CD4-positive, CD25-positive, alpha-beta regulatory T cell (primary cell): Measurements from ENCODE around the gene RREB1. TPM values are rescaled to one million over a fixed set of nuclear protein-coding genes. Genes with fewer than 3 reads are reported as not detected.

ENCODE experiments used
- ATAC-seq, 2 donors: fragments of 150-1000 bp; cut with Tn5 transposase; one replicate each; pipeline ENCODE4 v1.10.0; 2021; ENCODE audit warnings: low read depth in 2 of 2, moderate number of reproducible peaks in 2 of 2, moderate library complexity in 1 of 2
- DNase-seq, 3 donors: peaks; one replicate each; pipeline versions ENCODE4 v3.0.0 to v3.0.0-alpha.2; 2012 to 2022; ENCODE audit warnings: mixed read lengths in 1 of 3
- H3K27ac ChIP-seq: one replicate; pipeline ENCODE4 v1.7.0; 2013; ENCODE audit warnings: mild to moderate bottlenecking, low read length; ENCODE audit not compliant: insufficient read depth, poor library complexity, severe bottlenecking
- H3K27me3 ChIP-seq: one replicate; pipeline ENCODE4 v1.7.0; 2013; ENCODE audit warnings: low read length; ENCODE audit not compliant: control insufficient read depth, insufficient read depth
- H3K36me3 ChIP-seq: one replicate; pipeline ENCODE4 v1.7.0; 2013; ENCODE audit warnings: mild to moderate bottlenecking, low read length, moderate library complexity; ENCODE audit not compliant: control insufficient read depth, insufficient read depth
- H3K4me1 ChIP-seq: 2 replicates; pipeline ENCODE4 v1.7.0; 2013; ENCODE audit warnings: mild to moderate bottlenecking, low read length; ENCODE audit not compliant: insufficient read depth, control insufficient read depth, poor library complexity, severe bottlenecking
- H3K4me3 ChIP-seq: one replicate; pipeline ENCODE4 v1.7.0; 2013; ENCODE audit warnings: low read depth, mild to moderate bottlenecking, low read length, moderate library complexity
- H3K9me3 ChIP-seq, 2 experiments: 1 replicate in 1 of 2; 2 replicates in 1 of 2; pipeline ENCODE4 v1.7.0; 2013; ENCODE audit warnings: low read length in 2 of 2, mild to moderate bottlenecking in 1 of 2, moderate library complexity in 1 of 2; ENCODE audit not compliant: control insufficient read depth in 2 of 2
- H3K27ac Mint-ChIP-seq, 3 donors: one replicate each; pipeline ENCODE4 v1.8.0; 2020 to 2022; ENCODE audit warnings: mild to moderate bottlenecking in 3 of 3, mixed read lengths in 3 of 3, moderate library complexity in 2 of 3
- H3K27me3 Mint-ChIP-seq: one replicate; pipeline ENCODE4 v1.8.0; 2022; ENCODE audit warnings: mild to moderate bottlenecking, mixed read lengths
- H3K36me3 Mint-ChIP-seq: one replicate; pipeline ENCODE4 v1.8.0; 2020; ENCODE audit warnings: mixed read lengths
- H3K4me1 Mint-ChIP-seq, 4 donors: one replicate each; pipeline ENCODE4 v1.8.0; 2020 to 2022; ENCODE audit warnings: mixed read lengths in 4 of 4, mild to moderate bottlenecking in 1 of 4
- H3K4me3 Mint-ChIP-seq, 4 donors: one replicate each; pipeline ENCODE4 v1.8.0; 2020 to 2022; ENCODE audit warnings: mild to moderate bottlenecking in 4 of 4, mixed read lengths in 4 of 4, moderate library complexity in 3 of 4
- H3K9me3 Mint-ChIP-seq, 7 donors: one replicate each; pipeline ENCODE4 v1.8.0; 2020 to 2022; ENCODE audit warnings: mixed read lengths in 7 of 7, mild to moderate bottlenecking in 3 of 7, moderate library complexity in 2 of 7
- polyA plus RNA-seq, 4 donors: library from polyadenylated mRNA; unstranded; fragments of 300-500 nt; fragmentation: Illumina TruSeq; gene quantifications; one replicate each; pipeline ENCODE4 v1.2.3, GENCODE V29; 2021
- total RNA-seq: library from RNA; stranded (reverse); gene quantifications from one replicate; pipeline ENCODE4 v1.2.3, GENCODE V29; 2022

Gene RREB1
- total and polyA plus RNA-seq, 5 donors from 2014 or later = 1.2 to 45.2 (median 2.3) TPM

- H3K36me3 ChIP-seq = peaks cover 39% of the 10 kb centered on the region
- H3K27me3 Mint-ChIP-seq = no peaks in the 10 kb centered on the region
- H3K4me3 ChIP-seq = no peak overlapping the region
- peaks cover 4% of the 10 kb centered on the region for H3K4me1 ChIP-seq
- H3K27ac ChIP-seq = no peak overlapping the region
- H3K9me3 Mint-ChIP-seq = no peaks in the 10 kb centered on the region
- peaks cover 6 to 20% (median 12%) of the 10 kb centered on the region in 4 donors for H3K4me1 Mint-ChIP-seq
- H3K36me3 Mint-ChIP-seq = peaks cover 27% of the 10 kb centered on the region
- DNase-seq (peak; percentile 31 to 73 (median 50)), ATAC-seq (peak in 1 of 2 donors; percentile 58)
- H3K9me3 ChIP-seq = no peaks in the 10 kb centered on the region
- no peaks in the 10 kb centered on the region for H3K27me3 ChIP-seq
- H3K4me3 Mint-ChIP-seq = no peak overlapping the region
- H3K27ac Mint-ChIP-seq = peak overlapping the region in 1 of 3 donors; percentile 55
Observed at GRCh38 chr6:7238900-7239589, 131.3 kb downstream of the RREB1 start.

GRCh38 chr6:7239590-7239948 is 131.8 kb downstream of the RREB1 start:
- H3K4me3 ChIP-seq = no peak overlapping the region
- no peaks in the 10 kb centered on the region for H3K27me3 ChIP-seq
- no peak overlapping the region for H3K4me3 Mint-ChIP-seq
- peaks cover 6 to 18% (median 12%) of the 10 kb centered on the region in 4 donors for H3K4me1 Mint-ChIP-seq
- peaks cover 23% of the 10 kb centered on the region for H3K36me3 Mint-ChIP-seq
- ATAC-seq = no peak
- peaks cover 4% of the 10 kb centered on the region for H3K4me1 ChIP-seq
- no peak overlapping the region for H3K27ac Mint-ChIP-seq
- no peaks in the 10 kb centered on the region for H3K9me3 ChIP-seq
- no peak for DNase-seq
- peaks cover 34% of the 10 kb centered on the region for H3K36me3 ChIP-seq
- H3K27me3 Mint-ChIP-seq = no peaks in the 10 kb centered on the region
- no peak overlapping the region for H3K27ac ChIP-seq
- H3K9me3 Mint-ChIP-seq = no peaks in the 10 kb centered on the region

- H3K36me3 Mint-ChIP-seq = peaks cover 20% of the 10 kb centered on the region
- DNase-seq (no peak), ATAC-seq (no peak)
- no peaks in the 10 kb centered on the region for H3K9me3 ChIP-seq
- no peaks in the 10 kb centered on the region for H3K9me3 Mint-ChIP-seq
- peaks cover 4% of the 10 kb centered on the region for H3K4me1 ChIP-seq
- H3K4me3 ChIP-seq = no peak overlapping the region
- peak overlapping the region in 2 of 3 donors; percentile 2 to 4 for H3K27ac Mint-ChIP-seq
- H3K36me3 ChIP-seq = peaks cover 30% of the 10 kb centered on the region
- H3K27ac ChIP-seq = no peak overlapping the region
- H3K27me3 ChIP-seq = no peaks in the 10 kb centered on the region
- H3K27me3 Mint-ChIP-seq = no peaks in the 10 kb centered on the region
- no peak overlapping the region for H3K4me3 Mint-ChIP-seq
- H3K4me1 Mint-ChIP-seq = peaks cover 6 to 18% (median 12%) of the 10 kb centered on the region in 4 donors
Observed at GRCh38 chr6:7240351-7240750, 132.6 kb downstream of the RREB1 start.

- peaks cover 21% of the 10 kb centered on the region for H3K36me3 Mint-ChIP-seq
- no peak for ATAC-seq
- H3K27me3 ChIP-seq = no peaks in the 10 kb centered on the region
Observed at GRCh38 chr6:7241160-7241559, 133.4 kb downstream of the RREB1 start.

GRCh38 chr6:7241709-7242645 is 134.2 kb downstream of the RREB1 start:
- Mint-ChIP-seq H3K27me3 (no peaks in the 10 kb centered on the region), H3K9me3 (no peaks in the 10 kb centered on the region), H3K4me1 (peaks cover 6 to 13% (median 11%) of the 10 kb centered on the region in 4 donors), H3K27ac (peak overlapping the region; percentile 71 to 95 (median 85)), H3K36me3 (peaks cover 21% of the 10 kb centered on the region), H3K4me3 (no peak overlapping the region)
- DNase-seq (no peak), ATAC-seq (no peak)
- Histone ChIP-seq H3K27ac (no peak overlapping the region), H3K27me3 (no peaks in the 10 kb centered on the region), H3K36me3 (peaks cover 29% of the 10 kb centered on the region), H3K4me3 (no peak overlapping the region), H3K9me3 (no peaks in the 10 kb centered on the region), H3K4me1 (peaks cover 4% of the 10 kb centered on the region)

More at GRCh38 chr6:7241160-7241559, 133.4 kb downstream of the RREB1 start:
- peaks cover 24% of the 10 kb centered on the region for H3K36me3 ChIP-seq
- H3K4me3 Mint-ChIP-seq = no peak overlapping the region
- no peak overlapping the region for H3K27ac ChIP-seq
- H3K27me3 Mint-ChIP-seq = no peaks in the 10 kb centered on the region
- H3K9me3 Mint-ChIP-seq = no peaks in the 10 kb centered on the region
- H3K4me3 ChIP-seq = no peak overlapping the region
- H3K9me3 ChIP-seq = no peaks in the 10 kb centered on the region
- peak overlapping the region in 1 of 3 donors; percentile 57 for H3K27ac Mint-ChIP-seq
- H3K4me1 Mint-ChIP-seq = peaks cover 6 to 13% (median 11%) of the 10 kb centered on the region in 4 donors
- H3K4me1 ChIP-seq = peaks cover 4% of the 10 kb centered on the region
- no peak for DNase-seq

- Mint-ChIP-seq H3K4me3 (no peak overlapping the region), H3K4me1 (peaks cover 6 to 13% (median 11%) of the 10 kb centered on the region in 4 donors), H3K27me3 (no peaks in the 10 kb centered on the region), H3K9me3 (no peaks in the 10 kb centered on the region), H3K27ac (peak overlapping the region; percentile 59 to 74 (median 71)), H3K36me3 (peaks cover 21% of the 10 kb centered on the region)
- Histone ChIP-seq H3K4me1 (peaks cover 4% of the 10 kb centered on the region), H3K9me3 (no peaks in the 10 kb centered on the region), H3K4me3 (no peak overlapping the region), H3K36me3 (peaks cover 36% of the 10 kb centered on the region), H3K27ac (no peak overlapping the region), H3K27me3 (no peaks in the 10 kb centered on the region)
- DNase-seq = no peak
- no peak for ATAC-seq
Observed at GRCh38 chr6:7242835-7243178, 135.0 kb downstream of the RREB1 start.

- H3K27me3 ChIP-seq = no peaks in the 10 kb centered on the region
- ATAC-seq (peak; percentile 66 to 77), DNase-seq (peak; percentile 27 to 67 (median 66))
- Mint-ChIP-seq H3K9me3 (no peaks in the 10 kb centered on the region), H3K27ac (peak overlapping the region; percentile 59 to 74 (median 71)), H3K4me3 (no peak overlapping the region), H3K27me3 (no peaks in the 10 kb centered on the region), H3K36me3 (peaks cover 21% of the 10 kb centered on the region), H3K4me1 (peaks cover 6 to 13% (median 11%) of the 10 kb centered on the region in 4 donors)
- H3K9me3 ChIP-seq = no peaks in the 10 kb centered on the region
- no peak overlapping the region for H3K27ac ChIP-seq
- H3K4me3 ChIP-seq = no peak overlapping the region
- H3K36me3 ChIP-seq = peaks cover 41% of the 10 kb centered on the region
- peaks cover 4% of the 10 kb centered on the region for H3K4me1 ChIP-seq
Observed at GRCh38 chr6:7243179-7243981, 135.6 kb downstream of the RREB1 start.
